HEK293T (cell line): ENCODE measurements around the gene EPG5.

Source experiments
- CTCF ChIA-PET: fragments of 350-600 bp; formaldehyde crosslinking; extraction: SDS; loops from one replicate; lab custom pipeline; 2021; ENCODE audit warnings: antibody characterized with exemption, inconsistent platforms; lab: Yijun Ruan, JAX
- POLR2A ChIA-PET: fragments of 350-600 bp; formaldehyde crosslinking; extraction: SDS; loops from one replicate; lab custom pipeline; 2020; ENCODE audit warnings: antibody characterized with exemption, inconsistent platforms; lab: Yijun Ruan, JAX
- DNase-seq: peaks from one replicate; pipeline ENCODE4 v3.0.0; 2012; ENCODE audit warnings: mixed read lengths; ENCODE audit errors: extremely low spot score
- ARNT ChIP-seq: fragments of 450-650 bp; IDR thresholded peaks from 2 replicates; pipeline ENCODE4 v1.6.1; 2017; ENCODE audit warnings: mild to moderate bottlenecking
- BHLHE40 ChIP-seq: fragments of 450-650 bp; IDR thresholded peaks from 2 replicates; pipeline ENCODE4 v1.6.1; 2016; ENCODE audit warnings: mild to moderate bottlenecking, moderate library complexity, borderline replicate concordance
- CTBP1 ChIP-seq: fragments of 450-650 bp; IDR thresholded peaks from 2 replicates; pipeline ENCODE4 v1.6.1; 2016; ENCODE audit warnings: borderline replicate concordance
- ELF4 ChIP-seq: fragments of 450-650 bp; IDR thresholded peaks from 2 replicates; pipeline ENCODE4 v1.6.1; 2017; ENCODE audit warnings: antibody characterized with exemption
- FOXA1 ChIP-seq: fragments of 450-650 bp; IDR thresholded peaks from 2 replicates; pipeline ENCODE4 v1.6.1; 2016; ENCODE audit warnings: mild to moderate bottlenecking
- FOXK2 ChIP-seq: fragments of 450-650 bp; IDR thresholded peaks from 2 replicates; pipeline ENCODE4 v1.6.1; 2016; ENCODE audit warnings: mild to moderate bottlenecking
- FOXM1 ChIP-seq: fragments of 450-650 bp; IDR thresholded peaks from 2 replicates; pipeline ENCODE4 v1.6.1; 2017; ENCODE audit warnings: mild to moderate bottlenecking, borderline replicate concordance
- HDGF ChIP-seq: fragments of 450-650 bp; IDR thresholded peaks from 2 replicates; pipeline ENCODE4 v1.6.1; 2017; ENCODE audit warnings: antibody characterized with exemption, borderline replicate concordance
- L3MBTL2 ChIP-seq: fragments of 450-650 bp; conservative IDR thresholded peaks from 2 replicates; pipeline ENCODE4 v1.6.1; 2016; ENCODE audit warnings: mild to moderate bottlenecking
- LEF1 ChIP-seq: fragments of 450-650 bp; IDR thresholded peaks from 2 replicates; pipeline ENCODE4 v1.6.1; 2017; ENCODE audit warnings: mild to moderate bottlenecking, borderline replicate concordance
- NFRKB ChIP-seq: fragments of 450-650 bp; IDR thresholded peaks from 2 replicates; pipeline ENCODE4 v1.6.1; 2016; ENCODE audit warnings: mild to moderate bottlenecking, moderate library complexity
- SP1 ChIP-seq: fragments of 450-650 bp; IDR thresholded peaks from 2 replicates; pipeline ENCODE4 v1.6.1; 2017
- SUZ12 ChIP-seq: fragments of 450-650 bp; IDR thresholded peaks from 2 replicates; pipeline ENCODE4 v1.6.1; 2016; ENCODE audit warnings: mild to moderate bottlenecking
- TARDBP ChIP-seq: fragments of 450-650 bp; IDR thresholded peaks from 2 replicates; pipeline ENCODE4 v1.6.1; 2016
- ZNF384 ChIP-seq: fragments of 450-650 bp; IDR thresholded peaks from 2 replicates; pipeline ENCODE4 v1.6.1; 2016
- TF ChIP-seq, protein P1 (sequence below): fragments of 450-650 bp; IDR thresholded peaks from 2 replicates; pipeline ENCODE4 v1.6.1; 2016

Gene EPG5

DNA sequence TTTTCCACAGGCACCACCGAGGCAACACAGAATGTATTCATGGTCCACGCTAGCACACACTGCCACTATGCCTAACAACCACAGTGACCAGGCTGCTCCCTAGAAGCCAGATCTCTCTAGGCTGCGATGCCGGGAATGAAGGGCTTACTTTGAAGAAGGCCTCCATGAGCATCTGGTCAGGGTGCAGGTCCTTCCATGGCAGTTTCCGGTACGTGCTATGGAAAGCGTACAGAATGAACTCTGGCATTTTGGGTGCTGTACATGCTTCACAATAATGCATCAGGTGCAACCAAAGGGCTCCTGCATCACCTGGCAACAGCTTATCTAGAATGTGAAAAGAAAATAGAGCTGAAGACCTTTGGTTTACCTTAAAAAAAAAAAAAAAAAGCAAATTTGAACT lies 96.7 kb downstream of the EPG5 start:
- no peak for DNase-seq
- no peak for TF ChIP-seq FOXA1
- TF ChIP-seq SP1 = no peak
- TF ChIP-seq SUZ12 = no peak
- no peak for TF ChIP-seq ELF4
- no peak for TF ChIP-seq HDGF
- ChIA-PET CTCF (interaction anchor here (2.2 kb wide), 1 partner anchor 10 kb away, joined by 7 read pairs; no protein-coding TSS in a partner anchor), POLR2A (no interaction called here)

DNA sequence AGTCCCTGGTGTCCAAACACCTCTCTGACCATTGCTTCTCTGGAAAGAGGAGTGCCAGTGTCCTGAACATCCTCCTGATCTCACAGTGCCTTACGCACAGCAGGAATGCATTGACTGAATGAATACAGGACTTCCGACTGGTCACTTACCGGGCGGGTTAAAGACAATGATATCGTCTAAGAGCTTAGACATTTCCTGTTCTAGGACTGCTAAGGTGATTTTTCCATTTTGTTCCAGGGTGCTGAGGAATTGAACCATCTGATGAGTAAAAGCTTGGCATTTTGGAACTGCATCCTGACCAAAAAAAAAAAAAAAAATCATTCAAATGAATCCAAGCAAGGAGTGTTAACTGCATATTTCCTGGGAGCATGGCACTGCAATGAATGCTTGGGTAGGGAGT lies 101.7 kb downstream of the EPG5 start:
- TF ChIP-seq HDGF (no peak), SUZ12 (no peak), FOXA1 (no peak)
- ChIA-PET POLR2A (no interaction called here), CTCF (no interaction called here)
- DNase-seq = no peak

DNA sequence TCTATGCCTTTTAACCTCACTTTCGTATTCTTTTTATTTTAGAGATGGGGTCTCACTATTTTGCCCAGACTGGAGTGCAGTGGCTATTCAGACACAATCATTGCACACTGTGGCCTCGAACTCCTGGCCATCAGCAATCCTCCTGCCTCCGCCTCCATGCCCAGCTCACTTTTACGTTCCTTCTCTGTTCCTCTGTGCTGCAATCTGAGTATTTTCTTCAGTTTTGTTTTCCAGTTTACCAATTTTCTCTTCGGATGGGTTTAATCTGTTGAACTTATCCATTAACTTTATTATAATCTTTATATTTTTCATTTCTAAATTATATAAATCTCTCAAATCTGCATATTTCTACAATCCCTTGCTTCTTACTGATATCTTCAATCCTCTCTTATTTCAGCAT lies 103.0 kb downstream of the EPG5 start:
- CTCF ChIA-PET = no interaction called here
- POLR2A ChIA-PET = no interaction called here
- TF ChIP-seq ARNT (no peak), LEF1 (no peak)
- no peak for DNase-seq

DNA sequence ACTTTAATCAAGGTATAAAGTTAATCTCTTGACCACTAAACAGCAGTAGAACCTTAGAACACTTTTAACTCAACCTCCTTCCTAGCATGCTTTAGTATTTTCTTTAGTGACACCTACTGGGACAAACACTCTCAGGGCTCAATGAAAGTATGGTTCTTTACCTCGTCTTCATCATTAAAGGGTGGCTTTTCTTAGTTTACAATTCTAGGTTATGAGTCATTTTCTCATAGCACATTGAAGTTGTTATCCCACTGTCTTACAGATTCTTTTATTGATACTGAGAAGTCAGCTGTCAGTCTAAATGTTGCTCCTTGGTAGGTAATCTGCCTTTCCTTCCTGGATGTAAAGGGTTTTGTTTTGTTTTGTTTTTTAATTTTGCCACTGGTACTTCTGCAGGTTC lies 103.7 kb downstream of the EPG5 start:
- no peak for DNase-seq
- ChIA-PET CTCF (no interaction called here), POLR2A (no interaction called here)
- TF ChIP-seq, protein P1, sequence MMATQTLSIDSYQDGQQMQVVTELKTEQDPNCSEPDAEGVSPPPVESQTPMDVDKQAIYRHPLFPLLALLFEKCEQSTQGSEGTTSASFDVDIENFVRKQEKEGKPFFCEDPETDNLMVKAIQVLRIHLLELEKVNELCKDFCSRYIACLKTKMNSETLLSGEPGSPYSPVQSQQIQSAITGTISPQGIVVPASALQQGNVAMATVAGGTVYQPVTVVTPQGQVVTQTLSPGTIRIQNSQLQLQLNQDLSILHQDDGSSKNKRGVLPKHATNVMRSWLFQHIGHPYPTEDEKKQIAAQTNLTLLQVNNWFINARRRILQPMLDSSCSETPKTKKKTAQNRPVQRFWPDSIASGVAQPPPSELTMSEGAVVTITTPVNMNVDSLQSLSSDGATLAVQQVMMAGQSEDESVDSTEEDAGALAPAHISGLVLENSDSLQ = no peak
- TF ChIP-seq L3MBTL2 (no peak), SUZ12 (no peak), ZNF384 (no peak), FOXM1 (no peak), TARDBP (no peak), NFRKB (no peak), FOXA1 (no peak), FOXK2 (no peak), LEF1 (no peak), CTBP1 (no peak), ARNT (no peak), SP1 (no peak), BHLHE40 (no peak), ELF4 (no peak), HDGF (no peak)

DNA sequence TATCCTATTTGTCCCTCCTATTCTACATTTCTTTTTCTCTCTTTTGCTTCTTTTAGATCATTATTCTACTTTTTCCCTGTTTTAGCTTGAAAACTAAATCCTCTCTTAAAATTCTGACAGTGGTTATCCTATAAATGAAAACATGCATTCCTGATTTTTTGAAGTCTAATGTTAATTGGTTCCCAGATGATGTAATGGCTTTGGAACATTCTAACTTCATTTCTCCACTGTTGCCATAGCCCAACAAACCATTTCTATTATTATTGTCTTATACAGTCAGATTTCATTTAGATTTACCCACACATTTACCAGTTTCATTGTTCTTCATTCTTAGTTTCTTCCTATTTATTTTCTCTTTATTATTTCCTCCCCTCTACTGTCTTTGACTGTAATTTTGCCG lies 105.2 kb downstream of the EPG5 start:
- CTCF ChIA-PET = no interaction called here
- TF ChIP-seq, protein P1 = no peak
- TF ChIP-seq L3MBTL2 (no peak), FOXA1 (no peak), ARNT (no peak), TARDBP (no peak), HDGF (no peak), SUZ12 (no peak), FOXM1 (no peak), ELF4 (no peak), SP1 (no peak), CTBP1 (no peak), NFRKB (no peak)
- DNase-seq = no peak
- POLR2A ChIA-PET = no interaction called here

DNA sequence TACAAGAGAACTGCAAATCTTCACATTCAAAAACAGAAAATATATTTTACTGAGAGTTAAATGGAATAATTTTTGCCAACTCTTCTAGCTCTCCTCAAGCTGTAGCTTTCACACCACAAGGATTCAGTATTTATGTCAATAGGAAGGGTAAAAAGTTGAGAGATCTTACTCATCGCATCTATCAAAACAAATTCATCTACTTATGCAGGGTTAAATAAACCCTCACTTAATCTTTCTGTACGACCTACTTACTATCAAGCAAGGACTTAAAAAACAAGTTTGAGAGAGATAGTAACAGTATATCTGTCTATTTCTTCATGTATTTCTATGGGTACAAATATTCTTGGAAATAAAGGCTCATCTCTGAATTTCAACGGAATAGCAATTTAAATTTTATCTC lies 106.2 kb downstream of the EPG5 start:
- POLR2A ChIA-PET = no interaction called here
- TF ChIP-seq SUZ12 (no peak), BHLHE40 (no peak)
- no peak for DNase-seq
- CTCF ChIA-PET = interaction anchor here (0.7 kb wide), 1 partner anchor 53 kb away, joined by 4 read pairs; no protein-coding TSS in a partner anchor

DNA sequence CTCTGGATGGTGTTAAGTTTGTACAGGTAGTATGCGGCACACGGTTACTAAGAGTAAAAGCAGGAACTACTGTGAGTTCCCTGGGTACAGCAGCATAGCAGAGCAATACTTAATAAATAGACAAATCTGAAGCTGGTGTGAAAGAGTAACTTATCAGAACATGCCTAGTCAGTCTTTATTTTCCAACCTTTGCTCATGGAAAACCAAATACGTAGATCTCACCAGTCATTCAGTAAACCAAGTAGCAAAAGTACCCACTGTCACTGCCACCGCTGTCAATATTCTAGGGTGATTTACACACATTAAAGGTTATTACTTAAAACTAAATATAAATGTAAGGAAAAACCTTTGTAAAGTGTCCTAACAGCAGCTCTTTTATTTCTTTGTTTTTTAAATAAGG lies 106.6 kb downstream of the EPG5 start:
- TF ChIP-seq SP1 (no peak), TARDBP (no peak), HDGF (no peak), NFRKB (no peak), CTBP1 (no peak), FOXK2 (no peak), SUZ12 (no peak), FOXA1 (no peak), ARNT (no peak), ELF4 (no peak), L3MBTL2 (no peak)
- ChIA-PET POLR2A (no interaction called here), CTCF (interaction anchor here (0.7 kb wide), 1 partner anchor 53 kb away, joined by 4 read pairs; no protein-coding TSS in a partner anchor)
- DNase-seq = no peak

DNA sequence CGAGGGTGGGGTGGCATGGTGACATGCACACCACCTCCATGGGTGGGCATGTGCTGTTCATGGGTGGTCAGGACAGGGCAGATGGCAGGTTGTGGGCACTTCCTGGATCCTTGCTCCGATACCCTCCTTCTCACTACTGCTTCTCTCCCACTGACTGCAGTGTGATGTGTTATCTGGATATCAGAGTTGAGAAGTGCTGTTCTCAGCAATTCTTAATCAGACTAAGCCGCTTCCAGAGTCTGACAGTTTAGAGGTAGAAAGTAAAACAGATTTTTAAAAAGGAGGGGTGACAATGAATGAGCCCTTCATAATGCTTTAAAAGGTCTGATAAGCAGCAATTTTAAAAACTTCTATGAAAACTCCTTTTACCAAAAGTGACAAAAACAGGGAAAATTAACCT lies 107.8 kb downstream of the EPG5 start:
- no peak for DNase-seq
- TF ChIP-seq HDGF = no peak
- TF ChIP-seq LEF1 = no peak
- TF ChIP-seq NFRKB = no peak
- TF ChIP-seq BHLHE40 = no peak
- no peak for TF ChIP-seq ARNT
- TF ChIP-seq SP1 = no peak
- no peak for TF ChIP-seq ZNF384
- no peak for TF ChIP-seq FOXK2
- no peak for TF ChIP-seq L3MBTL2
- no peak for TF ChIP-seq CTBP1
- no peak for TF ChIP-seq FOXA1
- ChIA-PET POLR2A (no interaction called here), CTCF (interaction anchor here (1.0 kb wide), 1 partner anchor 21 kb away, joined by 3 read pairs; no protein-coding TSS in a partner anchor)
